ENCODE data around the gene LRP10.
"Not testable (repeated sequence)": the region's sequence is repeated elsewhere in the genome, so short reads cannot be mapped to it uniquely, and the experiment has no call there.

The LRP10 gene, protein sequence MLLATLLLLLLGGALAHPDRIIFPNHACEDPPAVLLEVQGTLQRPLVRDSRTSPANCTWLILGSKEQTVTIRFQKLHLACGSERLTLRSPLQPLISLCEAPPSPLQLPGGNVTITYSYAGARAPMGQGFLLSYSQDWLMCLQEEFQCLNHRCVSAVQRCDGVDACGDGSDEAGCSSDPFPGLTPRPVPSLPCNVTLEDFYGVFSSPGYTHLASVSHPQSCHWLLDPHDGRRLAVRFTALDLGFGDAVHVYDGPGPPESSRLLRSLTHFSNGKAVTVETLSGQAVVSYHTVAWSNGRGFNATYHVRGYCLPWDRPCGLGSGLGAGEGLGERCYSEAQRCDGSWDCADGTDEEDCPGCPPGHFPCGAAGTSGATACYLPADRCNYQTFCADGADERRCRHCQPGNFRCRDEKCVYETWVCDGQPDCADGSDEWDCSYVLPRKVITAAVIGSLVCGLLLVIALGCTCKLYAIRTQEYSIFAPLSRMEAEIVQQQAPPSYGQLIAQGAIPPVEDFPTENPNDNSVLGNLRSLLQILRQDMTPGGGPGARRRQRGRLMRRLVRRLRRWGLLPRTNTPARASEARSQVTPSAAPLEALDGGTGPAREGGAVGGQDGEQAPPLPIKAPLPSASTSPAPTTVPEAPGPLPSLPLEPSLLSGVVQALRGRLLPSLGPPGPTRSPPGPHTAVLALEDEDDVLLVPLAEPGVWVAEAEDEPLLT

DNA sequence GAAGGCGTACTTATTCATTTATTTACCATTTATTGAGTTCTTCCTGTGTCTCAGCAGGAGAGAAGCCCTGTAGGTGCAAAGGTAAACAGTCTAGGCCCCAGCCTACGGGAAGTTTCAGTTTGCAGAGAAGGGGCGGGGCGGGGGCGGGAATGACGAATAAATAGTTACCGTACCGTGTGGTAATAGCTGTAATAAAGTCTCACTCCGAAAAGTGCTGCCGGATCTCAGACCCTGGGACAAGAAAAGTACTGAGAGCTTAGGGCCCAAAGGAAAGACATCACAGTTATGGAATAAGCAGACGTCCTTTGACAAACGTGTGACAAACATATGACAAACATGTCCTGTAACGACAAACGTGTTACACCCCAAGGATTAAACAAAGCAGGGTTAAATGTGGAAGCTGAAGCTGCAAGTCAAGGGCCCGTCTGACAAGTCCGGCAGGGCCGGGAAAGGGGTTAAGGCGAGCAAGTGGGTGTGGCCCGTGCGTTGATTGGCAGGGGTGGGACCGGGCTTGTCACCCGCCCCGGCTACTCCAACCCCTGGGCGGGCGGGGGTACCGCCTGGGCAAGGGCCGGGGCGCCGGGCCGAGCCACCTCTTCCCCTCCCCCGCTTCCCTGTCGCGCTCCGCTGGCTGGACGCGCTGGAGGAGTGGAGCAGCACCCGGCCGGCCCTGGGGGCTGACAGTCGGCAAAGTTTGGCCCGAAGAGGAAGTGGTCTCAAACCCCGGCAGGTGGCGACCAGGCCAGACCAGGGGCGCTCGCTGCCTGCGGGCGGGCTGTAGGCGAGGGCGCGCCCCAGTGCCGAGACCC, at the start of gene LRP10:
LRP10 (plus strand) TSS at position 517 of the 809 bp plus-strand sequence. CDS start 564 bp downstream, outside the sequence.
- DNase-seq: peak; percentile 89

DNA sequence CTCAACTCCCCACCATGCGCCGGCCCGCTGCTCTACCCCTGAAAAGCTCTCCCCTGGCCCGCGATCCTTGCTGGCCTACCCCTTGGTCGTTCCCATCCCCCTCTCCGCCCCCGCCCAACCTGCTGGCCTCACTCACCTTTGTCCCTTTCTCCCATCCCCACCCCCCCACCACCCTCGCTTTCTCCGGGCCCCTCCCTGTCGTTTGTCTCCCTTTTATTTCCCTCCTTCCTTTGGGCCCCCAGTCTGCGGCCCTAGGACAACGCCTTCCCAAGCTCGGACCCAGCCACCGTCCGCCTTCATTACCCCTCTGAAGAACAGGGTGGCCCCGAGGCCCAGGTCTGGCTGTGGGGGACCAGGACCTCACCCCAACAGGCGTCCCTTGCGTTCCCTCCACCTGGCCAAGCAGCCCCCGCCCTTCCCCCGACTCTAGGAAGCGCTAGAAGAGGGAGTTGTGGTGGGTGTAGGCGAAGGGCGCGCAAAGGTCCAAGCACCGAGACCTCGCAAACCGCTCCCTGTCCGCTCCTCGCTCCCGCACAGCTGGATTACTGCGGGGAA, 49.4 kb upstream of the LRP10 start:
- no peak for DNase-seq

DNA sequence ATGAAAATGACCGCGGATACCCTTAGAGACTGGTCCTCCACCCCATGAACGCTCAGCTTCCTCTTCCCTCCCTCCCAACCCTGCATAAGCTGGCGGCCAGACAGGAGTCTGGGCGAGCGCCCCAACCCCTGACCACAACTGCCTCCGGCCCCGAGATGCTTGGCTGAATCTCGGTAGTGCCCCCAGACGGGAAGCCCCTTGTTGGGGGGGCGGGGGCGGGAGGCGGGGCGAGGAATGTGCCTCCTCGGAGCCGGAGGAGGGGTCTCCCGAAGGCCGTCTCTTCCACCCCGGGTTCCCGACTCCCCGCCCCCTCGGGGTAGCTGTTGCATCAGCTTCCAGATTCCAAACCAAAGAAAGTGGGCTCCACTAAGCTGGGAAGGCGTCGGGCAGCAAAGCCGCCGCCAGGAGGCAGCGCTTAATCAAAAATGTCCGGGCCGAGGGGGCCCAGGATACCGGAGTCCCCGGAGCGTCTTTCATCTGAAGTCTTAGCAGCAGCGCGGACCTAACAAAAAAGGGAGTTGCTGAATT, 48.9 kb upstream of the LRP10 start:
- DNase-seq: peak; percentile 75

DNA sequence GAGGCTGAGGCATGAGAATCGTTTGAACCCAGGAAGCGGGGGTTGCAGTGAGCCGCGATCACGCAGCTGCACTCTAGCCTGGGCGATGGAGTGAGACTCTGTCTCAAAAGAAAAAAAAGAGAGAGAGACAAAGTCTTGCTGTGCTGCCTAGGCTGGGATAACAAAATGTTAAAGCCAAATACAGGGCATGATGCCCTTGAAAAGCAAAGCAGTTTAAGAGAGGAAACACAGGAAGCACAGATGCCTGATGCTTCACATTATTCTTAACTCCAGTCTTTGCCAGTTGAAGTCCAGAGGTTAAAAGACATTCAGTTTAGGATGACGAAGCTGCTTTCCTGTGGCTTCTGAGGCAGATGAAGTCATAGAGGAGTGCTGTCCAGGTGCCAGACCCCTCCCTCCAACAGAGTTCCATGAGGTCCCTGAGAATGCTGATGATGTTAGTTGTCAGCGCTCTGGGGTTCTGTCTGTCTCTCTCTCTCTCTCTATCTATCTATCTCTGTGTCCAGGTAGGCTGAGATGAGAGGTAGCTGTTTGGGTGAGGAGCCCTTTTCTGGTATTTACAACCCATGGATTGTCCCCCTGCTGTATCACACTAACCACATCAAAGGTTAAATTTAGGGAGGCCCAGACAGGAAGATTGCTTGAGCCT, 46.7 kb upstream of the LRP10 start:
- no peak for DNase-seq

DNA sequence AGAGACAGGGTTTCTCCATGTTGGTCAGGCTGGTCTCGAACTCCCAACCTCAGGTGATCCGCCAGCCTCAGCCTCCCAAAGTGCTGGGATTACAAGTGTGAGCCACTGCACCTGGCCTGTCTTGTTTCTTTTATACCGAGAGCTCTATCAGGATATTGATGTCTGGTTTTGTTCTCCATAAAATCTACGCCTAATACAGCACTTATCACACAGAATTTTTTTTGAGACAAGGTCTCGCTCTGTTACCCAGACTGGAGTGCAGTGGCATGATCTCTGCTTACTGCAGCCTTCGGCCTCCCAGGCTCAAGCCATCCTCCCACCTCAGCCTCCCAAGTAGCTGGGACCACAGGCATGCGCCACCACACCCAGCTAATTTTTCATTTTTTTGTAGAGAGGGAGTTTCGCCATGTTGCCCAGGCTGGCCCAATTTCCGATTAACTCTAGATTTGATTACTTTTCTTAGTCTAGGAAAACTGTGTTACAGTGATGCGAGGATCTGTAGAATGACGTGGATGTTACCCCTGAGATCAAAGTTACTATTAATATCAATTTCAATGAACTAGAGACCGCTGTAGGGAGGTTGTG, 42.4 kb upstream of the LRP10 start:
- not testable (repeated sequence) for DNase-seq

DNA sequence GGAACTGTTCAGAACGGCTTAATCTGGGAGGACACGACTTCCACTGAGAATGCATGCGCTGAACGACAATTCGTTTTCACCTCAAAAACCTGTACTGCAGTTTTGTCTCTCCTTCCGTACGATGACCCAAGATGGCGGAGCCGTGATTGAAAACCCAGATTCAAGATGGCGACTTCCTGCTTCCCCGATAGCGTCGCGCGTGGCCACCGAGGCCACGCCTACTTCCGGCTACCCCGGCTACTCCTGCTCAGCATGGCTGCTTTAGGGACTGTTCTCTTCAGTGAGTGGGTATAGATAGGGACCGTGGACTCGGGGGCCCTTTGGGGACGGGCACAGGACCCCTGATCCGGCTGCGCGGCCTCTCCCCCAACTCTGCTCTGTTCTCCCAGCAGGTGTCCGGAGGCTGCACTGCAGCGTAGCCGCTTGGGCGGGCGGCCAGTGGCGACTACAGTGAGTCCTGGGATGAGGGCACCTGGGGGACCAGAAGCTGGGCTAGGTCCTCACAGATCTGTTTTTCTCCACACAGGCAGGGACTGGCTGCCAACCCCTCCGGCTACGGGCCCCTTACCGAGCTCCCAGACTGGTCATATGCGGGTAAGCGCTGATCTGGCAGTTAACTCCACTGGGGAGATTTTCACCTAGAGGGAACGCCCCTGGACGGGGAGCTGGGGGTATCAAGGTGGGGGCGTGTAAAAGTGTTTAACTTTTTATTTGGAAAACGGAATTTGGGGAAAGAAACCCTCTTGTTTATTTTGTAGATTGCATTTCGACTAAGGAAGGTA, 41.7 kb upstream of the LRP10 start, which contains the start of gene MRPL52:
MRPL52 (plus strand) TSS at position 227 of the 782 bp plus-strand sequence; CDS start at position 253, 26 bp downstream.
- peak; percentile 93 for DNase-seq

DNA sequence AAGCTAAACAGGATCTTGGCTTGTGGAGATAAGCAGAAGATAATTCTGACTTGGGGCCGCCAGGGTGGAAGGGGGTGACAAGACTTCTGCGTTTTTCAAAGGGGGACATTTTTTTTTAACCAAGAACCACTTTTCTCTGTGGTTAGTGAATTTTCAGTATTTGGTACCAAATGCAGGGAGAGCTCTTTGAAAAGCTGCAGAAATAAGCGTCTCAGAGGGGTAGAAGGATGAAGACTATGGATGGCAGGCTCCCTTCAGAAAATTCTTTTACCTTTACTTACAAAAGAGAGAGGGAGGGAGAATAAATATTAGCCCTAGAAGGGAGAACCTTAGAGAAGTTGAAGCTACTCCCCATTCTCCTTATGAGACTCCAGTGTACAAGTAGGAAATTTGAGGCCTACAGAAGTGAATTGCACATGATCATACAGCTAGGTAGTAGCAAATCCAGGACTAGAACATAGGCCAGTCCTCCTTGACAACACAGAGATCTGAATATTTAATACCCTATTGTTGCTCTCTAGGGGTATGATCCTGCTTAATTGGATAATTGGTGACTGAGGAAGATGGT, 41.0 kb upstream of the LRP10 start:
- no peak for DNase-seq

DNA sequence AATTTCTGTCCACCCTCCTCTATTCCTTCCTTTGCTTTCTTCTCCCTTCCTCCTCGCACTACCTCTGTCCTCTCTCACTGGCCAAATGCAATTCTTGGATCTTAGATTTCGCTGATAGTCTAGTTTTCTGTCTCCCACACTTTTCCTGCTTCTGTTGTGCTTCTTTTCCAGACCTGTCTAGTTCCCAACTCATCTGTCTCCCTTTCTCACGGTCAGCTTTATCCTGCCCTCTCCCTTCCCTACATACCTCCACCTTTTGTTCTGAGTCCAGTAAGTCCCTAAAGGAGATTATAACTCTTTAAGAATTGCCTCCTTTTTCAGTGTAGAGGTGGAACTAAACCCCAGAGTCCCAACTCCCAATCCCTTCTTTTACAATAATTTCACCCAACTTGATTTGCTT, 36.0 kb upstream of the LRP10 start:
- no peak for DNase-seq

DNA sequence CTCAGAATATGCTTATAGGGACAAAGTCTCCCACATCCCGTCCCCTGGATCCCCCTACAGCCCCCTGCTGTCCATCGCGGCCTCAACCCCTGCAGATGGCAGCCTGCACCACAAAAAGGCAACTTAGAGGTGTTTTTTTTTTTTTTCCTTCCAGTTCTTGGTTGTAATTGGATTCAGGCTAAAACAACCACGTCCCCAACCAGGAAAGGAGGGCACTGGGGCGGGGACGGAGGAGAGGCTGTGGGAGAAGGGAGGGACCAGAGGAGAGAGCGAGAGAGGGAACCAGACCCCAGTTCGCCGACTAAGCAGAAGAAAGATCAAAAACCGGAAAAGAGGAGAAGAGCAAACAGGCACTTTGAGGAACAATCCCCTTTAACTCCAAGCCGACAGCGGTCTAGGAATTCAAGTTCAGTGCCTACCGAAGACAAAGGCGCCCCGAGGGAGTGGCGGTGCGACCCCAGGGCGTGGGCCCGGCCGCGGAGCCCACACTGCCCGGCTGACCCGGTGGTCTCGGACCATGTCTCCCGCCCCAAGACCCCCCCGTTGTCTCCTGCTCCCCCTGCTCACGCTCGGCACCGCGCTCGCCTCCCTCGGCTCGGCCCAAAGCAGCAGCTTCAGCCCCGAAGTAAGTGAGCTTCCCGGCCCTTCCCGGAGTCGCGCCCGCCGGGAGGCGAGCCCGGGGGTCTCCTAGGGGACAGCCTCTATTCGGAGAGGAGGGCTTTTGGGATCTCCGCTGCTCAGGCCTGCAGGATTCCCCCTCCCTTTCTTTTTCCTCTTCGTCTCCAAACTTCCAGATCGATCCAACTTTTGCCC, 35.0 kb upstream of the LRP10 start, which contains the start of gene MMP14:
MMP14 (plus strand) TSS at position 285 of the 813 bp plus-strand sequence; CDS start at position 518, 233 bp downstream.
- no peak for DNase-seq

DNA sequence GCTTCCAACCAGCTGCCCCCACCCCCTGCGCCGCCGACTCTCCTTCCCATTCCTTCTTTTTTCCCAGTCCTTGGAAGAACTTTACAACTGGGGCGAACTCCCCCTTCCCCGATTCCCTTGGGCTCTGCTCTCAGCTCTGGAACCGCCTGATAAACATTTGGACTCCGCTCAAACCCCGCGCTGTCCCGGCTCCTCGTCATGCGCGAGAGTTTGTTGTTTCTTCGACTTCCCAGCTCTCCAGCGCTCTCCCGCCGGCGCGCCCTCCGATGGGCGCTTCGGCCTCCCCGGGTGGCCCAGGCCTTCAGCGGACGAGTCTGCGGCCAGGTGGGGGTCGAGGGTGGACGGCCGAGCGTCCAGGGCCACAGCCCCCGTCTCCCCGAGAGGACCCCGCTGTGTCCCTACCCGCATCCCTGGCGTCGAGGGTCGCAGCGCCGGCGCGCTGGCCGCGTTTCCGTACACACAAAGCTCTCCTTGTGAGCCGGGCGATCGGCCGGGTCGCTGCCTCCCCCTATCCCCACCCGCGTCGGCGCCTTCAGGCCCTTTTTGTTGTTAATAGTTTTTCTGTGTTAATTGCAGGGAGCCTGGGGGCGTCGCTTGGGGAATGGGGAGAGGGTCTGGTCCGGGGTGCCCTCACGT, 34.3 kb upstream of the LRP10 start:
- no peak for DNase-seq

DNA sequence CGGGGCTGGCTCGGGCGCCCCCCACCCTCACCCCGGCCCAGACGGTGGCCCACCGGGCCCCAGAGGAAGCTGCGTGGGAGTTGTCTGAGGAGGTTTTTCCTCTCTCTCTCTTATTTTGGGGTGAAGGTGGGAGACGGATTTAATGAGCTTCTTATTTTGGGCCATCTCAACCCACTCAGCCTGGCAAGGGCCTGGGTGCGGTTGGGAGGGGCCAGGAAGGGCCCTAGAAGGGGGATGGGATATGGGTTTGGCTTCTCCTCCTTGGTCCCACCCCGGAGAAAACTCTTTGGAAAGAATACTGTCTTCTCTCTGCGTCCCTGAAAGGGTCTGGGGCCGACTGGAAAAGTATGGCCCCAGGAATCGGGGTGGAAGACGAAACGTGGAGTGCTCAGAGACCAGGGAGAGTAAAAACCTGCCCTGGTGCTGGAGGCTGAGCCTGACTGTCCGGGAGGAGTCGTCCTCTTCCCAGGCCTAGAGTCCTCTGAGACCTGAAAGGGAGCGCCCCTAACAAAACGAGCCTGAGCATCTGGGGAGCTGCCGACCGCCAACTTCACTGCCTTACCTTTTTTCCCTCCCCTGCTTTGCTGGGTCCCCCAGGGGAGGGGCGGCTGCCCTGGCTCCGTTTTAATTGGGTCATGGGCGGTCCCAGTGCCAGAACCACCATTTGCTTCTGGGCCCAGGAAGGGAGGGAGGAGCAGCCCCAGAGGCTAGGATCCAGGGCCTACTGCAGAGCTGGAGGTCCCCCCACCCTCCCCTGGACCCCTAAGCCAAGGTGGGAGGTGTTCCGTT, 33.6 kb upstream of the LRP10 start:
- no peak for DNase-seq

DNA sequence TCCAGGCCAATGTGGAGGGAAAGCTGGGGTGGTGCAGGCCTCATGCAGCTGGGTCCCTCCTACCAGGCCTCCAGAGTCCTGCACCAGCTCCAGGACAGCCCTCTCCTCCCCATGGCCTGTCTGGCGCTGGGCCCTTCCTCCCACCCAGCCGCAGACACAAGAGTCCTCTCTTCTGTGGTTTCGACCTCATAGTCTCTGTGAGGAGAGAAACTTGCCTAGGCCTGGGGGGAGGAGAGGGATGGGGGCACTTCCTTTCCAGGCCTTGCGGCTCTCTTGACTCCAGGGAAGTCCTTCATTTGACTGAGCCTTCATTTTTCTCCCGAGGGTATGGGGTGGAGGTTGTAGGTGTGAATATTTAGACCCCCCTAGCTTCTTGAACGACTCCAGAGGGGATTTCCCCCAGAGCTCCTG, 32.9 kb upstream of the LRP10 start:
- no peak for DNase-seq

DNA sequence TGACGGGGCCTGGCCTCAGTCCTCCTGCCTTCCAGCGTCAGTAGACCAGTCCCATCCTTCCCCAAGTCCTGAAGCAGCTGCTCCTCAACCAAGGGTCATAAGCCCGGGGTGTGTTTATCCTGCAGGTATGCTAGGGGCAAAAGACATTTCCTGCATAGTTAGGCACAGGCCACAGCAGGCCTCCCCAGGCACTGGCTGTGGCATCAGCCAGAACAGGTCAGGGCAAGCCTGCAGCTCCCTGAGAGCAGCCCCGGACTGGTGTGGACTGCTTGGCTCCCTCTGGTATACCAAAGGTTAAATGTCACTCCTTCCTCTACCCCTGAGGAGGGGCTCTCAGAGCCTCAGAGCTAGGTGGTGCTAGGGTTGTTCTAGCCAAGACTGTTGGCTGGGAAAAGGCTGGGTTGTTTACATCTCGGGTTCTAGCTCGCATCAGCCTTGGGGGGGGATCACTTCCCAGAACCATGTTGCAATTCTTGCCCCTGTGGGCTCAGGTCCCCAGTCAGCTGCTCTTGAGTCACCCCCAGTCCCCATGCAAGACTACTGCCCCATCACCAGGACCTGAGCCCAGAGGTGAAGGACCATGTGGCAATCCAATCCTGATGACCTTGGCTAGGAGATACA, 32.3 kb upstream of the LRP10 start:
- DNase-seq: no peak

DNA sequence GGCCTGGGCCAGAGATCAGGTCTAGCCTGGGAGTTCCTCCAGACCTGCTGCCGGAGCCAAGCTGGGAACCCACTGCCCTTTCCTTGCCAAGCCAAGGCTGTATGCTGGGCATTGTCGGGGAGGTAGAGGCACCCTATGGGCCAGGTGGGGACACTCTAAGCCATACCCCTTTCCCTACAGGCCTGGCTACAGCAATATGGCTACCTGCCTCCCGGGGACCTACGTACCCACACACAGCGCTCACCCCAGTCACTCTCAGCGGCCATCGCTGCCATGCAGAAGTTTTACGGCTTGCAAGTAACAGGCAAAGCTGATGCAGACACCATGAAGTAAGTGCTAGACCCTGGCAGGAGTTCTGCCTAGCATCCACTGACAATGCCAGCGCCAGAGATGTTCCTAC, 30.2 kb upstream of the LRP10 start:
- no peak for DNase-seq

DNA sequence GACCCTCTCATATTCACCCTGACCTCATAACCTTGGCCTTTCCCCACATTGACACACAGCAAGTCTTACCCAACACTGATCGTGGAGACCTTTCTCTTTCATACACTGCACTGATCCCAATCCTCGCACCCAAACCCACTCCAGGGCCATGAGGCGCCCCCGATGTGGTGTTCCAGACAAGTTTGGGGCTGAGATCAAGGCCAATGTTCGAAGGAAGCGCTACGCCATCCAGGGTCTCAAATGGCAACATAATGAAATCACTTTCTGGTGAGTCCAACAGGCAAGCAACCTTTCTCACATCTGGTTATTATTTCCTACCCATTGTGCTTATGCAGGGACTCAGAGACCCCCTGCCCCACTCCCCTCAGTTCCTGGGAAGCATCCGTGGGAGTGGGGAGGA, 29.8 kb upstream of the LRP10 start:
- no peak for DNase-seq

DNA sequence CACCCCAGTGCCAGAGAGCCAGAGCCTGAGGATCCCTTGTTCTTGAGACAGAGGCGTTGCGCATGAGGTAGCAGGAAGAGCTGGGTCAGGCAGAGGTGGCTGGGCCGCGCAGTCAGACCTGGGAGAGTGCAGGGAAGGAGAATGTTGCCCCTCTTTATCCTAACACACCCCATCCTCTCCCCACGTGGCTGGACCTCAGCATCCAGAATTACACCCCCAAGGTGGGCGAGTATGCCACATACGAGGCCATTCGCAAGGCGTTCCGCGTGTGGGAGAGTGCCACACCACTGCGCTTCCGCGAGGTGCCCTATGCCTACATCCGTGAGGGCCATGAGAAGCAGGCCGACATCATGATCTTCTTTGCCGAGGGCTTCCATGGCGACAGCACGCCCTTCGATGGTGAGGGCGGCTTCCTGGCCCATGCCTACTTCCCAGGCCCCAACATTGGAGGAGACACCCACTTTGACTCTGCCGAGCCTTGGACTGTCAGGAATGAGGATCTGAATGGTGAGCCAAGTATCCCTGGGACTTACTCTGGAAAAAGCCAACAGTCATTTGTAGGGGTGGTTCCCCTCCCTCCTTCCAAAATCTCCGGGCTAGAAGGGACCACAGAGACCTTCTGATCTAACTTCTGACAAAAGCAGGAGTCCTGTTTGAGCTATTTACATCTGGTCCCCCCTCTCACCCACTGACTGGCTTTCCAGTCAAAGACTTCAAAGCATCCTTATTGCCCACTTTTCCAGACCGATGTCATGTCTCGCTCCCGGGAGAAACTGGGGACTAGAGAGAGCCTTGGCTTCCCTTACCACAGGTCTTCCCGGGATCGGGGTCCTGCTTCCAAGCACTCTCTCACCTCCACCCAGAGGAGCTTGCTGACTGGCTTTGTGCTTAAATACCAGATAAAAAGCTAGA, 29.1 kb upstream of the LRP10 start:
- no peak for DNase-seq

All from CD4-positive, alpha-beta T cell treated with Interleukin-21 for 1 hour (primary cell).